Mesenteric fat pad (tissue), 1 donor: ENCODE measurements around the gene LTA. TPM values are rescaled to one million over a fixed set of nuclear protein-coding genes. Genes with fewer than 3 reads are reported as not detected.

Experiments
- DNase-seq: peaks from one replicate; pipeline ENCODE4 v3.0.0-alpha.2; 2020; ENCODE audit warnings: low spot score
- total RNA-seq: library from RNA; stranded (reverse); fragmentation: NEBNext Ultra II Directional; extraction: Animal tissue kit (Norgen Biotek cat#: 25700); gene quantifications from one replicate; pipeline ENCODE4 v1.2.1, GENCODE V29; 2021
- donor health status: DM: yes; HTN: yes; CAD: no.

The LTA gene
- total RNA-seq, 1 donor from 2014 or later: not detected

DNA sequence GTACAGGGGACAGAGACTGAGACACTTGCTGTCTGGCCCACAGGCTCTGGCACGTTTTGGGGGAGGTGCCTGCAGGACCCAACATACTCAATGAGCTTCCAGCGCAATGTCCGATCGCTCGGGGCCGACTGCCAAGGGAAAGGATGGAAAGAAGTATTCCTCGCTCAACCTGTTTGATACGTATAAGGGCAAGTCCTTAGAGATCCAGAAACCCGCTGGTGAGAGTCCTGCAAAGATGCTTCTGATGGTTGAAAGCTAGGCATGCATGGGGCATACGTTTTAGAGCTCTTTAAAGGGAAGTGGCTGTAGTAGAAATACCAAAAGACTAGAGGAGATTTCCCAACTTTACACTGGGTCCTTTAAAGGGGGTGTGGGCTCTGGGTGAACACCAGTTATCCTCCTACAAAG is 50.6 kb downstream of the LTA start:
- no peak for DNase-seq

Other genes with a start within 250 kb of the LTA start
- 914 TPM for gene HLA-B, start 215.1 kb upstream of the LTA start, total RNA-seq
- gene MICA, start 168.7 kb upstream of the LTA start, total RNA-seq: 9.9 TPM
- gene MICB, start 74.1 kb upstream of the LTA start, total RNA-seq: 4.5 TPM
- not detected for gene MCCD1, start 43.3 kb upstream of the LTA start, total RNA-seq
- 268 TPM for gene DDX39B, start 30.3 kb upstream of the LTA start, total RNA-seq
- 1.1 TPM for gene ATP6V1G2, start 25.7 kb upstream of the LTA start, total RNA-seq
- gene NFKBIL1, start 24.7 kb upstream of the LTA start, total RNA-seq: 11.4 TPM
- gene TNF, start 3.3 kb downstream of the LTA start, total RNA-seq: 1.2 TPM
- 1.4 TPM for gene LTB, start 10.1 kb downstream of the LTA start, total RNA-seq
- 23.8 TPM for gene LST1, start 14.0 kb downstream of the LTA start, total RNA-seq
- gene NCR3, start 20.7 kb downstream of the LTA start, total RNA-seq: not detected
- gene AIF1, start 42.9 kb downstream of the LTA start, total RNA-seq: 60.1 TPM
- 162 TPM for gene PRRC2A, start 48.4 kb downstream of the LTA start, total RNA-seq
- 229 TPM for gene BAG6, start 80.4 kb downstream of the LTA start, total RNA-seq
- gene APOM, start 83.6 kb downstream of the LTA start, total RNA-seq: 3.3 TPM
- gene C6orf47, start 88.5 kb downstream of the LTA start, total RNA-seq: 21.6 TPM
- 10.5 TPM for gene GPANK1, start 92.7 kb downstream of the LTA start, total RNA-seq
- gene CSNK2B, start 93.8 kb downstream of the LTA start, total RNA-seq: 125 TPM
- gene LY6G5B, start 97.7 kb downstream of the LTA start, total RNA-seq: 15.5 TPM
- 1.9 TPM for gene LY6G5C, start 108.8 kb downstream of the LTA start, total RNA-seq
- gene ABHD16A, start 131.0 kb downstream of the LTA start, total RNA-seq: 38.8 TPM
- gene LY6G6F, start 134.6 kb downstream of the LTA start, total RNA-seq: not detected
- not detected for gene LY6G6D, start 143.1 kb downstream of the LTA start, total RNA-seq
- not detected for gene LY6G6C, start 149.5 kb downstream of the LTA start, total RNA-seq
- gene MPIG6B, start 151.1 kb downstream of the LTA start, total RNA-seq: not detected
- 123 TPM for gene DDAH2, start 157.0 kb downstream of the LTA start, total RNA-seq
- 408 TPM for gene CLIC1, start 164.2 kb downstream of the LTA start, total RNA-seq
- 14.8 TPM for gene MSH5, start 167.7 kb downstream of the LTA start, total RNA-seq
- 2.0 TPM for gene SAPCD1, start 190.4 kb downstream of the LTA start, total RNA-seq
- 0.77 TPM for gene VWA7, start 205.0 kb downstream of the LTA start, total RNA-seq
- 62.6 TPM for gene VARS1, start 223.5 kb downstream of the LTA start, total RNA-seq
- gene LSM2, start 234.7 kb downstream of the LTA start, total RNA-seq: 25.7 TPM
- 0.84 TPM for gene HSPA1L, start 243.0 kb downstream of the LTA start, total RNA-seq
- gene HSPA1A, start 243.3 kb downstream of the LTA start, total RNA-seq: 139 TPM